HepG2 (cell line): ENCODE results near the gene TIFAB. TPM values are rescaled to one million over a fixed set of nuclear protein-coding genes. Genes with fewer than 3 reads are reported as not detected.

Experiments used
- KAT8 ChIP-seq: IDR thresholded peaks from 2 replicates; pipeline ENCODE4 v1.6.1; 2016; ENCODE audit warnings: missing genetic modification reagents, missing compliant biosample characterization
- MAZ ChIP-seq, 2 experiments: sonication (generic) in 1 of 2; formaldehyde crosslinking in 1 of 2; IDR thresholded peaks; 2 replicates each; pipeline versions ENCODE4 v1.5.0 to v1.6.1; 2012 to 2020; ENCODE audit warnings: low read depth in 2 of 2, mild to moderate bottlenecking in 2 of 2, borderline replicate concordance in 1 of 2, improper control_type of control experiment in 1 of 2, low read length in 1 of 2, missing genetic modification reagents in 1 of 2, moderate library complexity in 1 of 2
- NCOA1 ChIP-seq: sonication (generic); formaldehyde crosslinking; IDR thresholded peaks from 2 replicates; pipeline ENCODE4 v1.9.0; 2021; ENCODE audit warnings: missing genetic modification reagents
- NCOA5 ChIP-seq: sonication (generic); formaldehyde crosslinking; IDR thresholded peaks from 2 replicates; pipeline ENCODE4 v1.4.0; 2020; ENCODE audit warnings: missing genetic modification reagents
- NR2F1 ChIP-seq, 2 experiments: fragments of 450-650 bp in 1 of 2; formaldehyde crosslinking in 1 of 2; IDR thresholded peaks; 2 replicates each; pipeline versions ENCODE4 v1.5.0 to v1.6.1; 2016 to 2020; ENCODE audit warnings: mild to moderate bottlenecking in 1 of 2, missing compliant biosample characterization in 1 of 2, missing genetic modification reagents in 1 of 2, moderate library complexity in 1 of 2
- PTBP1 ChIP-seq: fragments of 200-400 bp; formaldehyde crosslinking; IDR thresholded peaks from 2 replicates; pipeline ENCODE4 v1.6.1; 2018; ENCODE audit warnings: low read length, low read depth; ENCODE audit not compliant: poor library complexity, severe bottlenecking
- SYNCRIP ChIP-seq: fragments of 200-400 bp; formaldehyde crosslinking; IDR thresholded peaks from 2 replicates; pipeline ENCODE4 v1.6.1; 2018; ENCODE audit warnings: mild to moderate bottlenecking, low read depth, low read length; ENCODE audit not compliant: insufficient read depth
- TEAD3 ChIP-seq: optimal IDR thresholded peaks from 2 replicates; pipeline ENCODE3; 2016; ENCODE audit warnings: borderline replicate concordance
- ZBTB3 ChIP-seq: sonication (generic); formaldehyde crosslinking; IDR thresholded peaks from 2 replicates; pipeline ENCODE4 v1.4.0; 2020; ENCODE audit warnings: low read depth, mild to moderate bottlenecking, moderate library complexity, missing genetic modification reagents, borderline replicate concordance
- ZC3H13 ChIP-seq: sonication (generic); formaldehyde crosslinking; IDR thresholded peaks from 2 replicates; pipeline ENCODE4 v1.8.1; 2023; ENCODE audit warnings: mild to moderate bottlenecking, missing genetic modification reagents, moderate library complexity
- ZNF337 ChIP-seq: sonication (generic); formaldehyde crosslinking; IDR thresholded peaks from 2 replicates; pipeline ENCODE4 v1.5.1; 2020; ENCODE audit warnings: missing genetic modification reagents, low read depth, mild to moderate bottlenecking, borderline replicate concordance
- ZNF484 ChIP-seq: sonication (generic); formaldehyde crosslinking; IDR thresholded peaks from 2 replicates; pipeline ENCODE4 v1.5.1; 2020; ENCODE audit warnings: mild to moderate bottlenecking, low read depth, missing genetic modification reagents, borderline replicate concordance
- ZNF546 ChIP-seq: sonication (generic); formaldehyde crosslinking; conservative IDR thresholded peaks from 2 replicates; pipeline ENCODE4 v1.8.1; 2023; ENCODE audit warnings: mild to moderate bottlenecking, missing genetic modification reagents
- ZNF616 ChIP-seq: sonication (generic); formaldehyde crosslinking; IDR thresholded peaks from 2 replicates; pipeline ENCODE4 v1.5.0; 2020; ENCODE audit warnings: low read depth, mild to moderate bottlenecking, missing genetic modification reagents
- ZNF761 ChIP-seq: sonication (generic); formaldehyde crosslinking; conservative IDR thresholded peaks from 2 replicates; pipeline ENCODE4 v1.4.0; 2020; ENCODE audit warnings: mild to moderate bottlenecking, missing genetic modification reagents
- polyA plus RNA-seq, 8 experiments: library from polyadenylated mRNA; depleted of rRNA in 3 of 8; stranded (reverse) in 7 of 8; unstranded in 1 of 8; fragments of >200 nt; fragmentation: Illumina TruSeq in 4 of 8; extraction: Trizol in 4 of 8; gene quantifications; 2 replicates each; pipeline versions ENCODE4 v1.2.1 to v1.2.3, GENCODE V29; 2011 to 2016; ENCODE audit warnings: low read depth in 4 of 8, missing spikeins in 1 of 8, mixed read lengths in 1 of 8; ENCODE audit not compliant: insufficient read depth in 1 of 8
- total RNA-seq, 5 experiments: library from RNA; depleted of rRNA; stranded (reverse); fragments of >200 nt; fragmentation: Illumina TruSeq; extraction: Trizol; gene quantifications; 2 replicates each; pipeline ENCODE4 v1.2.3, GENCODE V29; 2016; ENCODE audit warnings: low read depth in 1 of 5
- TF ChIP-seq, protein P1 (sequence below): IDR thresholded peaks from 2 replicates; pipeline ENCODE4 v1.6.1; 2016; ENCODE audit warnings: low read depth, borderline replicate concordance
- TF ChIP-seq, protein P2 (sequence below): sonication (generic); formaldehyde crosslinking; IDR thresholded peaks from one replicate; pipeline ENCODE4 v1.5.1; 2020; ENCODE audit warnings: mild to moderate bottlenecking, missing genetic modification reagents; ENCODE audit errors: not compliant biosample characterization
- TF ChIP-seq, protein P3 (sequence below), 2 experiments: sonication (generic) in 1 of 2; formaldehyde crosslinking in 1 of 2; IDR thresholded peaks; 2 replicates each; pipeline versions ENCODE4 v1.5.1 to v1.6.1; 2011 to 2020; ENCODE audit warnings: borderline replicate concordance in 1 of 2, low read depth in 1 of 2, low read length in 1 of 2, mild to moderate bottlenecking in 1 of 2, missing genetic modification reagents in 1 of 2, moderate library complexity in 1 of 2

Gene TIFAB
- total and polyA plus RNA-seq, 2 of the 13 experiments (the other 11 are each of a cell fraction or from before 2014, with no cell fraction given), result not detected

DNA sequence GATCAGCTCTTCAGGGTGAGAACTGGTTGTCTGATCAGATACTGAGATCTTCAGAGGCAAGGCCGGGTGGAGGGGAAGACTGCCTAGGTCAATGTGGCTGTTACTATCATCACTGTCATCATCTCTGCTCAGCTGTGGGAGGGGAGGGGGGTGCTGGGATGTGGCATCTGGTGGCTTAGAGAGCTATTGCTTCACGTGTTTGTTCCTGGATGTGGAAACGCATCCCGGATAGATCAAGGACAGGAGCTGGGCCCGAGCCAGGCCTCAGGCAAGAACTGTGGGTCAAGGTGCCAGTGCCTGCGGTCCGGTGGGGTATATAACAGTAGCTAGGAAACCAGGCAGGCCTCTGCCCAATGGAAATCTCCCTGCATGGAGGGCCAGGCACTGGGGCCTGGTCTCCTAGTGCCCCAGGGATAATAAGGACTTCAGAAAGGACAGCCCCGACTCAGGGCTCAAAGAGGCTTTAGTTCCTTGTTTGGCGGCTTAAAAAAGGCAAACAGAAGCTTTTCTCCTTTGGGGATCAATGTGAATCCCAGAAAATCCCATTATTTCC, 30.3 kb upstream of the TIFAB start (continued):
- TF ChIP-seq, protein P1, sequence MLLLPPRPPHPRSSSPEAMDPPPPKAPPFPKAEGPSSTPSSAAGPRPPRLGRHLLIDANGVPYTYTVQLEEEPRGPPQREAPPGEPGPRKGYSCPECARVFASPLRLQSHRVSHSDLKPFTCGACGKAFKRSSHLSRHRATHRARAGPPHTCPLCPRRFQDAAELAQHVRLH (CRISPR knock-in tag), result no peak
- TF ChIP-seq ZNF337 (CRISPR knock-in tag) (no peak), SYNCRIP (no peak), NR2F1 (CRISPR knock-in tag; IDR thresholded peaks at IDR 0.05) (no peak), ZC3H13 (CRISPR knock-in tag) (no peak), ZNF546 (no peak), PTBP1 (no peak), NCOA1 (no peak), TEAD3 (CRISPR knock-in tag) (no peak), NCOA5 (CRISPR knock-in tag) (no peak), KAT8 (CRISPR knock-in tag) (0 out of 2 replicates have a peak, but pooled peaks have one; percentile 33), ZBTB3 (CRISPR knock-in tag) (no peak), ZNF761 (CRISPR knock-in tag) (no peak; the same call in 1 of the 2 replicates), ZNF616 (no peak), ZNF484 (CRISPR knock-in tag) (no peak), MAZ (IDR thresholded peaks at IDR 0.05; ENCODE audit: borderline replicate concordance, low read depth, low read length) (peak; percentile 86), MAZ (CRISPR knock-in tag; IDR thresholded peaks at IDR 0.05; ENCODE audit: low read depth) (peak; percentile 58; the same call in 1 of the 2 replicates)
- TF ChIP-seq, protein P2, sequence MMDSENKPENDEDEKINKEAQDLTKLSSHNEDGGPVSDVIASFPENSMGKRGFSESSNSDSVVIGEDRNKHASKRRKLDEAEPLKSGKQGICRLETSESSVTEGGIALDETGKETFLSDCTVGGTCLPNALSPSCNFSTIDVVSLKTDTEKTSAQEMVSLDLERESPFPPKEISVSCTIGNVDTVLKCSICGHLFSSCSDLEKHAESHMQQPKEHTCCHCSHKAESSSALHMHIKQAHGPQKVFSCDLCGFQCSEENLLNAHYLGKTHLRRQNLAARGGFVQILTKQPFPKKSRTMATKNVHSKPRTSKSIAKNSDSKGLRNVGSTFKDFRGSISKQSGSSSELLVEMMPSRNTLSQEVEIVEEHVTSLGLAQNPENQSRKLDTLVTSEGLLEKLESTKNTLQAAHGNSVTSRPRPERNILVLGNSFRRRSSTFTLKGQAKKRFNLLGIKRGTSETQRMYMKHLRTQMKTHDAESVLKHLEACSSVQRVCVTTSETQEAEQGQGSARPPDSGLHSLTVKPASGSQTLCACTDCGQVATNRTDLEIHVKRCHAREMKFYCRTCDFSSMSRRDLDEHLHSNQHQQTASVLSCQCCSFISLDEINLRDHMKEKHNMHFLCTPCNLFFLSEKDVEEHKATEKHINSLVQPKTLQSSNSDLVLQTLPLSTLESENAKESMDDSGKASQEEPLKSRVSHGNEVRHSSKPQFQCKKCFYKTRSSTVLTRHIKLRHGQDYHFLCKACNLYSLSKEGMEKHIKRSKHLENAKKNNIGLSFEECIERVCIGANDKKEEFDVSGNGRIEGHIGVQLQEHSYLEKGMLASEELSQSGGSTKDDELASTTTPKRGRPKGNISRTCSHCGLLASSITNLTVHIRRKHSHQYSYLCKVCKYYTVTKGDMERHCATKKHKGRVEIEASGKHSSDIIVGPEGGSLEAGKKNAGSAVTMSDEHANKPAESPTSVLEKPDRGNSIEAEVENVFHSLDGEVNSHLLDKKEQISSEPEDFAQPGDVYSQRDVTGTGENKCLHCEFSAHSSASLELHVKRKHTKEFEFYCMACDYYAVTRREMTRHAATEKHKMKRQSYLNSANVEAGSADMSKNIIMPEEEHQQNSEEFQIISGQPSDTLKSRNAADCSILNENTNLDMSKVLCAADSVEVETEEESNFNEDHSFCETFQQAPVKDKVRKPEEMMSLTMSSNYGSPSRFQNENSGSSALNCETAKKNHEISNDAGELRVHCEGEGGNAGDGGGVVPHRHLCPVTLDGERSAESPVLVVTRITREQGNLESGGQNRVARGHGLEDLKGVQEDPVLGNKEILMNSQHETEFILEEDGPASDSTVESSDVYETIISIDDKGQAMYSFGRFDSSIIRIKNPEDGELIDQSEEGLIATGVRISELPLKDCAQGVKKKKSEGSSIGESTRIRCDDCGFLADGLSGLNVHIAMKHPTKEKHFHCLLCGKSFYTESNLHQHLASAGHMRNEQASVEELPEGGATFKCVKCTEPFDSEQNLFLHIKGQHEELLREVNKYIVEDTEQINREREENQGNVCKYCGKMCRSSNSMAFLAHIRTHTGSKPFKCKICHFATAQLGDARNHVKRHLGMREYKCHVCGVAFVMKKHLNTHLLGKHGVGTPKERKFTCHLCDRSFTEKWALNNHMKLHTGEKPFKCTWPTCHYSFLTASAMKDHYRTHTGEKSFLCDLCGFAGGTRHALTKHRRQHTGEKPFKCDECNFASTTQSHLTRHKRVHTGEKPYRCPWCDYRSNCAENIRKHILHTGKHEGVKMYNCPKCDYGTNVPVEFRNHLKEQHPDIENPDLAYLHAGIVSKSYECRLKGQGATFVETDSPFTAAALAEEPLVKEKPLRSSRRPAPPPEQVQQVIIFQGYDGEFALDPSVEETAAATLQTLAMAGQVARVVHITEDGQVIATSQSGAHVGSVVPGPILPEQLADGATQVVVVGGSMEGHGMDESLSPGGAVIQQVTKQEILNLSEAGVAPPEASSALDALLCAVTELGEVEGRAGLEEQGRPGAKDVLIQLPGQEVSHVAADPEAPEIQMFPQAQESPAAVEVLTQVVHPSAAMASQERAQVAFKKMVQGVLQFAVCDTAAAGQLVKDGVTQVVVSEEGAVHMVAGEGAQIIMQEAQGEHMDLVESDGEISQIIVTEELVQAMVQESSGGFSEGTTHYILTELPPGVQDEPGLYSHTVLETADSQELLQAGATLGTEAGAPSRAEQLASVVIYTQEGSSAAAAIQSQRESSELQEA (CRISPR knock-in tag), result no peak
- TF ChIP-seq, protein P3, sequence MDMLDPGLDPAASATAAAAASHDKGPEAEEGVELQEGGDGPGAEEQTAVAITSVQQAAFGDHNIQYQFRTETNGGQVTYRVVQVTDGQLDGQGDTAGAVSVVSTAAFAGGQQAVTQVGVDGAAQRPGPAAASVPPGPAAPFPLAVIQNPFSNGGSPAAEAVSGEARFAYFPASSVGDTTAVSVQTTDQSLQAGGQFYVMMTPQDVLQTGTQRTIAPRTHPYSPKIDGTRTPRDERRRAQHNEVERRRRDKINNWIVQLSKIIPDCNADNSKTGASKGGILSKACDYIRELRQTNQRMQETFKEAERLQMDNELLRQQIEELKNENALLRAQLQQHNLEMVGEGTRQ (IDR thresholded peaks at IDR 0.05; ENCODE audit: low read depth, low read length), result no peak
- TF ChIP-seq, protein P3 (CRISPR knock-in tag; IDR thresholded peaks at IDR 0.05; ENCODE audit: borderline replicate concordance), result no peak
